GM18907 (cell line): ENCODE results near the gene GNG10.

ENCODE experiments used
- ATAC-seq: cut with Tn5 transposase; IDR thresholded peaks from one replicate; pipeline ENCODE4 v1.9.1; 2021; ENCODE audit warnings: mild to moderate bottlenecking, moderate library complexity; ENCODE audit not compliant: unreplicated experiment

Gene GNG10

DNA sequence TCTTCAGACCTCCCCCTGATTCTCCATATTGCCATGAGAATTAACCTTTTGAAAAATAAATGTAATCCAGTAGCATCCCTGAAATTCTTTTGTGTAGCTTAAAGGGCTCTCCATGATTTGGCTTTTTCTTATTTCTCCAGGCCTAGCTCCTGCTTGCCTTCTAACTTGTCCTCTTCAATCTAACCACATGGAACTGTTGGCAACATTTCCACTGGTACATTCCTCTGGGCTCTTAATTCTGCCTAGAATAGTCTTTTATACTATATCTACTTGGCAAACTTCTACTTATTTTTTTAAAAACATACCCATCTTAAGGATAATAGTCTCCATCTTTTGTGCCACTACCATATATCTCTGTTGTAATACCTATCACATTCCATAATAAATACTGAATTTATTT, 54.1 kb downstream of the GNG10 start:
- no peak for ATAC-seq

DNA sequence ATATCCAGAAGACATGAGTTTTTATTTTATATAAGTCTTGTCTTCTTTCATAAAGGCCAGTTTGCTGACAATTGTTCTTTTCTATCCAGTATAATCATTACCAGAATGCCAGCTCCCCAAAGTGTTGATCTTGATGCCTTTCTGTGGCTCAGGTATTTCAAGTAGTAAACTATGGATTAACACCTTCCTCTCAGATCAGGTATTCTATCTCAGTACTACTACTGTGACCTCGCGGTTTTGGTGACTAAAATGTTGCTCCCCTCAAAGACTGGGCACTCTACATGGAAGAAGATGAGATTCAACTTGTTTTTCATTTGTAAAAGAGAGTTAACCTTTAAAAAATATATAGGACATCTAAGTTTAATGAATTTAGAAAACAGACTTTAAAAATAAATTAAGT, 58.1 kb downstream of the GNG10 start:
- ATAC-seq: no peak
